GM12878 (cell line): ENCODE measurements around the gene PRKAB1. TPM values are rescaled to one million over a fixed set of nuclear protein-coding genes. Genes with fewer than 3 reads are reported as not detected.

Experiments
- ATAC-seq: fragments of 200-7000 bp; cut with Tn5 transposase; 3 replicates; pipeline ENCODE4 v1.9.1; 2020; ENCODE audit warnings: mild to moderate bottlenecking, moderate library complexity
- BruUV-seq: library from RNA; stranded (reverse); fragments of 400-500 nt; replicated peaks from 2 replicates; lab custom pipeline; 2021; lab: Mats Ljungman, UMichigan
- CTCF ChIA-PET: fragments of 300-600 bp; sonication (Branson Sonifier 250); formaldehyde crosslinking; extraction: SDS; loops from one replicate; lab custom pipeline; 2021; ENCODE audit warnings: inconsistent platforms; lab: Yijun Ruan, JAX
- POLR2A ChIA-PET: fragments of 350-600 bp; formaldehyde crosslinking; extraction: SDS; loops from one replicate; lab custom pipeline; 2021; ENCODE audit warnings: inconsistent platforms; lab: Charles Lee
- RAD21 ChIA-PET: fragments of 300-600 bp; sonication (Branson Sonifier 250); formaldehyde crosslinking; loops from one replicate; lab custom pipeline; 2023; ENCODE audit warnings: antibody characterized with exemption; ENCODE audit not compliant: unreplicated experiment; lab: Charles Lee
- SMC1A ChIA-PET: fragments of 300-600 bp; sonication (Branson Sonifier 250); formaldehyde crosslinking; loops from one replicate; lab custom pipeline; 2023; ENCODE audit not compliant: unreplicated experiment, uncharacterized antibody; lab: Charles Lee
- DNase-seq: peaks from one replicate; pipeline ENCODE4 v3.0.0-alpha.2; 2011; ENCODE audit warnings: low read depth, low spot score
- FAIRE-seq: peaks from 3 replicates; lab custom pipeline; 2011; peaks lifted over from hg19 to GRCh38; lab: Jason Lieb, UNC
- H2AFZ ChIP-seq: 2 replicates; pipeline ENCODE4 v1.6.0; 2011; ENCODE audit warnings: low read depth, low read length, control low read depth; ENCODE audit not compliant: control insufficient read depth
- H3K27ac ChIP-seq: 2 replicates; pipeline ENCODE4 v1.5.1; 2011; ENCODE audit warnings: control low read depth; ENCODE audit not compliant: control insufficient read depth, insufficient read depth
- H3K27me3 ChIP-seq, 2 experiments: replicated peaks in 1 of 2; 2 replicates each; pipeline versions ENCODE4 v1.6.0 to v1.6.1; 2011; ENCODE audit warnings: low read length in 1 of 2; ENCODE audit not compliant: control insufficient read depth in 2 of 2, insufficient read depth in 2 of 2
- H3K36me3 ChIP-seq, 2 experiments: 2 replicates each; pipeline ENCODE4 v1.5.1; 2011; ENCODE audit warnings: low read length in 1 of 2; ENCODE audit not compliant: control insufficient read depth in 2 of 2, insufficient read depth in 2 of 2
- H3K4me1 ChIP-seq: 2 replicates; pipeline ENCODE4 v1.6.1; 2011; ENCODE audit warnings: mild to moderate bottlenecking, low read length, moderate library complexity, mixed read lengths; ENCODE audit not compliant: control insufficient read depth, insufficient read depth
- H3K4me2 ChIP-seq: 2 replicates; pipeline ENCODE4 v1.6.0; 2011; ENCODE audit warnings: control low read depth; ENCODE audit not compliant: control insufficient read depth, insufficient read depth
- H3K4me3 ChIP-seq: fragments of 200-600 bp; sonication (generic); 2 replicates; pipeline ENCODE4 v1.5.1; 2016
- H3K79me2 ChIP-seq: 2 replicates; pipeline ENCODE4 v1.6.0; 2011; ENCODE audit warnings: low read length; ENCODE audit not compliant: control insufficient read depth, insufficient read depth
- H3K9ac ChIP-seq: 2 replicates; pipeline ENCODE4 v1.8.0; 2011; ENCODE audit warnings: low read length, control low read depth, mixed read lengths; ENCODE audit not compliant: control insufficient read depth, insufficient read depth
- H3K9me3 ChIP-seq: replicated peaks from 3 replicates; pipeline ENCODE4 v1.5.1; 2011; ENCODE audit warnings: mild to moderate bottlenecking, low read length; ENCODE audit not compliant: control insufficient read depth, insufficient read depth
- H4K20me1 ChIP-seq: 2 replicates; pipeline ENCODE4 v1.6.0; 2011; ENCODE audit not compliant: control insufficient read depth, insufficient read depth
- BACH1 ChIP-seq: fragments of 450-650 bp; IDR thresholded peaks from 2 replicates; pipeline ENCODE4 v1.6.1; 2017; ENCODE audit warnings: mild to moderate bottlenecking, borderline replicate concordance
- BCL11A ChIP-seq: IDR thresholded peaks from 2 replicates; pipeline ENCODE4 v1.6.1; 2011; ENCODE audit warnings: low read depth, low read length
- ESRRA ChIP-seq: IDR thresholded peaks from 2 replicates; pipeline ENCODE4 v1.6.1; 2012; ENCODE audit warnings: mild to moderate bottlenecking, low read length, improper control_type of control experiment
- RAD51 ChIP-seq: fragments of 450-650 bp; IDR thresholded peaks from 2 replicates; pipeline ENCODE4 v1.6.1; 2016; ENCODE audit warnings: moderate library complexity, mild to moderate bottlenecking, inconsistent platforms
- RELA ChIP-seq: fragments of 450-650 bp; IDR thresholded peaks from 2 replicates; pipeline ENCODE4 v1.8.0; 2014; ENCODE audit warnings: borderline replicate concordance; ENCODE audit not compliant: partially characterized antibody
- RELB ChIP-seq: fragments of 450-650 bp; IDR thresholded peaks from 2 replicates; pipeline ENCODE4 v1.6.1; 2017; ENCODE audit warnings: low read depth, mild to moderate bottlenecking, moderate library complexity
- SMAD1 ChIP-seq: fragments of 450-650 bp; IDR thresholded peaks from 2 replicates; pipeline ENCODE4 v1.6.1; 2018; ENCODE audit warnings: mild to moderate bottlenecking, low read depth; ENCODE audit not compliant: partially characterized antibody
- USF1 ChIP-seq: IDR thresholded peaks from 2 replicates; pipeline ENCODE4 v1.6.1; 2011; ENCODE audit warnings: borderline replicate concordance, low read depth, mild to moderate bottlenecking, moderate library complexity, mixed read lengths, low read length; ENCODE audit not compliant: insufficient read depth; ENCODE audit errors: extremely low read length
- ZNF207 ChIP-seq: fragments of 450-650 bp; IDR thresholded peaks from 2 replicates; pipeline ENCODE4 v1.6.1; 2014; ENCODE audit warnings: antibody characterized with exemption, mild to moderate bottlenecking, borderline replicate concordance
- WGBS: methylation state at CpG from one replicate; pipeline ENCODE4 v1.1.6; 2016; ENCODE audit warnings: low lambda C conversion rate; ENCODE audit not compliant: insufficient replicate concordance, insufficient coverage; ENCODE audit errors: missing lambda C conversion rate; 5-methylcytosine and 5-hydroxymethylcytosine counted together
- in situ Hi-C: fragments of 300-500 bp; cut with MboI; formaldehyde crosslinking; loops from 9 replicates; pipeline ENCODE4 v1.14.3; 2018; ENCODE audit warnings: mixed read lengths
- intact Hi-C: fragments of 100-400 bp; cut with micrococcal nuclease; formaldehyde crosslinking; loops from one replicate; pipeline ENCODE4 v1.14.2; 2022; ENCODE audit not compliant: unreplicated experiment
- polyA plus RNA-seq, 11 experiments: library from polyadenylated mRNA; depleted of rRNA in 4 of 11; unstranded in 6 of 11; stranded (reverse) in 5 of 11; fragments of >200 nt; fragmentation: Nextera tagmentation in 4 of 11; fragmentation: Illumina TruSeq in 1 of 11; extraction: Ambion mirVana in 4 of 11; extraction: Trizol in 1 of 11; gene quantifications; 1 replicate in 1 of 11; 2 replicates in 10 of 11; pipeline versions ENCODE4 v1.2.1 to v1.2.3, GENCODE V29; 2011 to 2016; ENCODE audit warnings: inconsistent platforms in 2 of 11, missing spikeins in 2 of 11, low read depth in 1 of 11
- total RNA-seq, 4 experiments: library from RNA; depleted of rRNA in 3 of 4; stranded (reverse); fragments of >200 nt in 3 of 4; fragmentation: Illumina TruSeq in 1 of 4; extraction: Trizol in 1 of 4; gene quantifications; 2 replicates each; pipeline versions ENCODE4 v1.2.1 to v1.2.3, GENCODE V29; 2013 to 2021
- TF ChIP-seq, protein P1 (sequence below): fragments of 150-350 bp; IDR thresholded peaks from 2 replicates; pipeline ENCODE4 v1.6.1; 2014; ENCODE audit warnings: mild to moderate bottlenecking, low read depth, low read length
- TF ChIP-seq, protein P2 (sequence below): fragments of 450-650 bp; formaldehyde crosslinking; IDR thresholded peaks from 2 replicates; pipeline ENCODE4 v1.4.0; 2022; ENCODE audit warnings: mild to moderate bottlenecking, moderate library complexity
- TF ChIP-seq, protein P3 (sequence below), 3 experiments: IDR thresholded peaks in 2 of 3; conservative IDR thresholded peaks in 1 of 3; 2 replicates each; pipeline ENCODE4 v1.5.1; 2011; ENCODE audit warnings: low read depth in 3 of 3, low read length in 3 of 3, mild to moderate bottlenecking in 3 of 3, control low read depth in 2 of 3, moderate library complexity in 2 of 3, inconsistent platforms in 1 of 3, mixed read lengths in 1 of 3; ENCODE audit not compliant: control insufficient read depth in 2 of 3, insufficient read depth in 1 of 3; ENCODE audit errors: extremely low read depth in 1 of 3

PRKAB1 gene
- total and polyA plus RNA-seq, 10 of the 15 experiments (the other 5 are each of a cell fraction or from before 2014, with no cell fraction given), result 24.6 to 85.0 (median 50.6) TPM

GRCh38 chr12:119694111-119694510 lies 26.2 kb downstream of the PRKAB1 start (continued):
- TF ChIP-seq RELB (no peak), USF1 (no peak), RELA (no peak)
- TF ChIP-seq, protein P1, sequence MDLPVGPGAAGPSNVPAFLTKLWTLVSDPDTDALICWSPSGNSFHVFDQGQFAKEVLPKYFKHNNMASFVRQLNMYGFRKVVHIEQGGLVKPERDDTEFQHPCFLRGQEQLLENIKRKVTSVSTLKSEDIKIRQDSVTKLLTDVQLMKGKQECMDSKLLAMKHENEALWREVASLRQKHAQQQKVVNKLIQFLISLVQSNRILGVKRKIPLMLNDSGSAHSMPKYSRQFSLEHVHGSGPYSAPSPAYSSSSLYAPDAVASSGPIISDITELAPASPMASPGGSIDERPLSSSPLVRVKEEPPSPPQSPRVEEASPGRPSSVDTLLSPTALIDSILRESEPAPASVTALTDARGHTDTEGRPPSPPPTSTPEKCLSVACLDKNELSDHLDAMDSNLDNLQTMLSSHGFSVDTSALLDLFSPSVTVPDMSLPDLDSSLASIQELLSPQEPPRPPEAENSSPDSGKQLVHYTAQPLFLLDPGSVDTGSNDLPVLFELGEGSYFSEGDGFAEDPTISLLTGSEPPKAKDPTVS, result no peak

GRCh38 chr12:119695034-119695433 lies 27.1 kb downstream of the PRKAB1 start:
- DNase-seq (no peak), FAIRE-seq (no peak), ATAC-seq (no peak)
- Histone ChIP-seq H2AFZ (no peak overlapping the region), H3K9me3 (no peaks in the 10 kb centered on the region), H3K4me2 (no peak overlapping the region), H4K20me1 (no peaks in the 10 kb centered on the region), H3K36me3 (peaks cover 8 to 9% of the 10 kb centered on the region in 2 experiments; a peak in 3 of 4 replicates), H3K79me2 (no peaks in the 10 kb centered on the region), H3K27ac (no peak overlapping the region), H3K27me3 (no peaks in the 10 kb centered on the region), H3K9ac (no peak overlapping the region), H3K4me3 (no peak overlapping the region), H3K4me1 (no peaks in the 10 kb centered on the region)
- ChIA-PET POLR2A (no interaction called here), SMC1A (interaction anchor here (1.3 to 2.2 kb wide), 2 partner anchors 13 to 44 kb away, joined by 4 to 10 read pairs; no protein-coding TSS in a partner anchor), RAD21 (no interaction called here), CTCF (interaction anchor here (1.0 to 1.6 kb wide), 9 partner anchors 9 to 207 kb away, joined by 3 to 11 read pairs (median 3); partner anchors contain the start of gene PRKAB1)
- intact Hi-C loops, result loop anchor here (10.0 kb wide), 1 partner anchor 210 kb away; no protein-coding TSS in a partner anchor
- WGBS, result 80% methylated on average over 4 of the region's 4 CpGs
- no TSS peak for BruUV-seq
- in situ Hi-C loops, result no loop called here
- TF ChIP-seq ESRRA, result no peak
- no peak for TF ChIP-seq SMAD1
- TF ChIP-seq, protein P2, sequence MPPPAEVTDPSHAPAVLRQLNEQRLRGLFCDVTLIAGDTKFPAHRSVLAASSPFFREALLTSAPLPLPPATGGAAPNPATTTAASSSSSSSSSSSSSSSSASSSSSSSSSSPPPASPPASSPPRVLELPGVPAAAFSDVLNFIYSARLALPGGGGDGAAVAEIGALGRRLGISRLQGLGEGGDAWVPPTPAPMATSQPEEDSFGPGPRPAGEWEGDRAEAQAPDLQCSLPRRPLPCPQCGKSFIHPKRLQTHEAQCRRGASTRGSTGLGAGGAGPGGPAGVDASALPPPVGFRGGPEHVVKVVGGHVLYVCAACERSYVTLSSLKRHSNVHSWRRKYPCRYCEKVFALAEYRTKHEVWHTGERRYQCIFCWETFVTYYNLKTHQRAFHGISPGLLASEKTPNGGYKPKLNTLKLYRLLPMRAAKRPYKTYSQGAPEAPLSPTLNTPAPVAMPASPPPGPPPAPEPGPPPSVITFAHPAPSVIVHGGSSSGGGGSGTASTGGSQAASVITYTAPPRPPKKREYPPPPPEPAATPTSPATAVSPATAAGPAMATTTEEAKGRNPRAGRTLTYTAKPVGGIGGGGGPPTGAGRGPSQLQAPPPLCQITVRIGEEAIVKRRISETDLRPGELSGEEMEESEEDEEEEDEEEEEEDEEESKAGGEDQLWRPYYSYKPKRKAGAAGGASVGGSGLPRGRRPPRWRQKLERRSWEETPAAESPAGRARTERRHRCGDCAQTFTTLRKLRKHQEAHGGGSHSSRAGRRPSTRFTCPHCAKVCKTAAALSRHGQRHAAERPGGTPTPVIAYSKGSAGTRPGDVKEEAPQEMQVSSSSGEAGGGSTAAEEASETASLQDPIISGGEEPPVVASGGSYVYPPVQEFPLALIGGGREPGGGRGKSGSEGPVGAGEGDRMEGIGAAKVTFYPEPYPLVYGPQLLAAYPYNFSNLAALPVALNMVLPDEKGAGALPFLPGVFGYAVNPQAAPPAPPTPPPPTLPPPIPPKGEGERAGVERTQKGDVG, result no peak
- TF ChIP-seq, protein P3, sequence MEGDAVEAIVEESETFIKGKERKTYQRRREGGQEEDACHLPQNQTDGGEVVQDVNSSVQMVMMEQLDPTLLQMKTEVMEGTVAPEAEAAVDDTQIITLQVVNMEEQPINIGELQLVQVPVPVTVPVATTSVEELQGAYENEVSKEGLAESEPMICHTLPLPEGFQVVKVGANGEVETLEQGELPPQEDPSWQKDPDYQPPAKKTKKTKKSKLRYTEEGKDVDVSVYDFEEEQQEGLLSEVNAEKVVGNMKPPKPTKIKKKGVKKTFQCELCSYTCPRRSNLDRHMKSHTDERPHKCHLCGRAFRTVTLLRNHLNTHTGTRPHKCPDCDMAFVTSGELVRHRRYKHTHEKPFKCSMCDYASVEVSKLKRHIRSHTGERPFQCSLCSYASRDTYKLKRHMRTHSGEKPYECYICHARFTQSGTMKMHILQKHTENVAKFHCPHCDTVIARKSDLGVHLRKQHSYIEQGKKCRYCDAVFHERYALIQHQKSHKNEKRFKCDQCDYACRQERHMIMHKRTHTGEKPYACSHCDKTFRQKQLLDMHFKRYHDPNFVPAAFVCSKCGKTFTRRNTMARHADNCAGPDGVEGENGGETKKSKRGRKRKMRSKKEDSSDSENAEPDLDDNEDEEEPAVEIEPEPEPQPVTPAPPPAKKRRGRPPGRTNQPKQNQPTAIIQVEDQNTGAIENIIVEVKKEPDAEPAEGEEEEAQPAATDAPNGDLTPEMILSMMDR (IDR thresholded peaks at IDR 0.05 in 2 of 3, conservative IDR thresholded peaks at IDR 0.05 in 1 of 3; ENCODE audit: control insufficient read depth in 2 of 3, extremely low read depth in 1 of 3, insufficient read depth in 1 of 3, low read depth in 3 of 3, low read length in 3 of 3), result peak; percentile 34 to 50 (median 44); a peak in 5 of 6 replicates
- no peak for TF ChIP-seq RELA
- no peak for TF ChIP-seq RAD51
- TF ChIP-seq BCL11A, result no peak
- no peak for TF ChIP-seq BACH1
- TF ChIP-seq ZNF207, result no peak
